Measurements from ENCODE around the gene MIA3. TPM values are rescaled to one million over a fixed set of nuclear protein-coding genes. Genes with fewer than 3 reads are reported as not detected.

Gene MIA3
- total RNA-seq, 1 donor from 2014 or later: 40.6 TPM

DNA sequence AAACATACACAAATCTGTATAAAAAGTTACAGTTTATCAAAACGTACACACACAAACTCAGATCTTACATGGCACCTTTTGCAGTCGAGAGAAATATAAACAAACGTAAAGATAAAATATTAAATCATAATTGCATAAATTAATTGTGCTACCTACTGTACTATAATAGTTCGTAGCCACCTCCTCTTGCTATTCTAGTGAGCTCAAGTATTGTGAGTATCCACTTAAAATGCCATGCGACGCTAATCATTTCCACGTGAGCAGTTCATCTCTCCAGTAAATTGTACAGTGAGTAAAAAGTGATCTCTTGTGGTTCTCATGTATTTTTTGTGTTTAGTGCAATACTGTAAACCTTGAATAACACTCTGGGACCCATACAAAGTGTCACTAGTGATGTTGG, 6.3 kb downstream of the MIA3 start:
- peaks cover 53% of the 10 kb centered on the region for H3K36me3 Mint-ChIP-seq (ENCODE audit: low read depth)
- no peaks in the 10 kb centered on the region for H3K9me3 Mint-ChIP-seq

DNA sequence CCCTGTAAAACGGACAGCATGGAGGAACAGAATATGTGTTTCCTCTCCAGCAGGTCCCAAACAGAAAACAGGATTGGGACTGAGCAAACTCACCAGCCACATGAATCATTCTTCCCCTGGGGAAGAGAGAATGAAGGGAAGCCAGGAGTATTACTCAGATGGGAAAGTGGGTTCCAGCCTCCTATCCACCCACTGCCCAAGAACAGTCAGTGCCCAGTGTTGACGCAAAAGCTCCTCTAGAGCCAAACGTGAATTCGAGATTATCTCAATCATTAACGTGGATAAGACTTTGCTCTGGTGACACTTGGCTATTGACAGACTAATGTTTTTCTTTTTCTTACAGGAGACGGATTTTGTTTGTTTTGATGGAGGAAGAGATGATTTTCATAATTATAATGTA, 9.3 kb downstream of the MIA3 start:
- peaks cover 54% of the 10 kb centered on the region for H3K36me3 Mint-ChIP-seq (ENCODE audit: low read depth)
- no peak for DNase-seq (ENCODE audit: low spot score)
- intact Hi-C loops (cut with micrococcal nuclease): no loop called here
- no peaks in the 10 kb centered on the region for H3K4me1 Mint-ChIP-seq (ENCODE audit: low read depth)
- no peak overlapping the region for H3K4me3 Mint-ChIP-seq (ENCODE audit: low read depth)
- no peaks in the 10 kb centered on the region for H3K9me3 Mint-ChIP-seq
- H3K27ac Mint-ChIP-seq: no peak overlapping the region
- no peaks in the 10 kb centered on the region for H3K27me3 Mint-ChIP-seq (ENCODE audit: low read depth)

More for the DNA sequence above, 6.3 kb downstream of the MIA3 start:
- peaks cover 14% of the 10 kb centered on the region for H3K4me1 Mint-ChIP-seq (ENCODE audit: low read depth)
- no peak overlapping the region for H3K4me3 Mint-ChIP-seq (ENCODE audit: low read depth)
- DNase-seq (ENCODE audit: low spot score): no peak
- intact Hi-C loops (cut with micrococcal nuclease): no loop called here
- no peak overlapping the region for H3K27ac Mint-ChIP-seq
- no peaks in the 10 kb centered on the region for H3K27me3 Mint-ChIP-seq (ENCODE audit: low read depth)

DNA sequence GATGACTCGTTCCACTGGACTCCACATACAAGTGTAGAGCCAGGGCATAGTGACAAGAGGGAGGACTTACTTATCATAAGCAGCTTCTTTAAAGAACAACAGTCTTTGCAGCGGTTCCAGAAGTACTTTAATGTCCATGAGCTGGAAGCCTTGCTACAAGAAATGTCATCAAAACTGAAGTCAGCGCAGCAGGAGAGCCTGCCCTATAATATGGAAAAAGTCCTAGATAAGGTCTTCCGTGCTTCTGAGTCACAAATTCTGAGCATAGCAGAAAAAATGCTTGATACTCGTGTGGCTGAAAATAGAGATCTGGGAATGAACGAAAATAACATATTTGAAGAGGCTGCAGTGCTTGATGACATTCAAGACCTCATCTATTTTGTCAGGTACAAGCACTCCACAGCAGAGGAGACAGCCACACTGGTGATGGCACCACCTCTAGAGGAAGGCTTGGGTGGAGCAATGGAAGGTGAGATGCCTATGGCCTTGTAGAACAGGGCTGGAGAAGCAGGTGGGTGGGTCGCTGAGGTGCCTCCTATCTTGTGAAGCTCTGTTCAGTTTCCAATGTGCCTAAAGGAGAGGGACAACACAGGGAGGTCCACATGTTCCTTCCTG, 12.1 kb downstream of the MIA3 start:
- no peaks in the 10 kb centered on the region for H3K9me3 Mint-ChIP-seq
- H3K36me3 Mint-ChIP-seq (ENCODE audit: low read depth): peaks cover 56% of the 10 kb centered on the region
- no peak for DNase-seq (ENCODE audit: low spot score)
- intact Hi-C loops (cut with micrococcal nuclease): loop anchor here (5.0 kb wide), 1 partner anchor 43 kb away; the partner anchor contains the start of gene TAF1A
- H3K4me3 Mint-ChIP-seq (ENCODE audit: low read depth): no peak overlapping the region
- H3K4me1 Mint-ChIP-seq (ENCODE audit: low read depth): peaks cover 7% of the 10 kb centered on the region
- no peaks in the 10 kb centered on the region for H3K27me3 Mint-ChIP-seq (ENCODE audit: low read depth)
- no peak overlapping the region for H3K27ac Mint-ChIP-seq

DNA sequence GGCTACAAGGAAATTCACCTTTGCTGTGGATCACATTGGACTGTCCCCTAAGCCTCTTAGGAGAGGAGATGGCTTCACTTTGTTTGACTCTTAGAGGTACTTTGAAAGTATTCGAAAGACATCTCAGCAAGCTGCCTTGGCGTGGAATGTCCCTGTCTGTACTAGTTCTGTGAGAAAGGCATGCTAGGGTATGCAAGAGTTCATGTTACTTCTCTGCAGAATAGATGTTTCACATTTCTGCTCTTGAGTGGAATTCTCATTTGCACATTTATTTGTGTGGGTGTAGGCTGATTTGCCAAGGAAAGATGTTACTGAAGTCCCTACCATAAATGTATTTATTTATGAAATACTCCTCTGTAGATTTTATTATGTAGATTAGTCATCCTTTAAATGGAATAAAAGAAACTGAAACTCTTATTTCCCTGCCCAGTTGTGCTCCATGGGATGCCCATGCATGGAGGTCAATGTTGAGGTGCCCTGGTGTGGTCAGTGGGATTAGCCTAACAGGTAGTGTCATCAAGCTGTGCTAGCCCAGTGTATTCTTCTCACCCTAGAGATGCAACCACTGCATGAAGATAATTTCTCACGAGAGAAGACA, 13.8 kb downstream of the MIA3 start:
- intact Hi-C loops (cut with micrococcal nuclease): loop anchor here (5.0 kb wide), 1 partner anchor 44 kb away; the partner anchor contains the start of gene TAF1A

DNA sequence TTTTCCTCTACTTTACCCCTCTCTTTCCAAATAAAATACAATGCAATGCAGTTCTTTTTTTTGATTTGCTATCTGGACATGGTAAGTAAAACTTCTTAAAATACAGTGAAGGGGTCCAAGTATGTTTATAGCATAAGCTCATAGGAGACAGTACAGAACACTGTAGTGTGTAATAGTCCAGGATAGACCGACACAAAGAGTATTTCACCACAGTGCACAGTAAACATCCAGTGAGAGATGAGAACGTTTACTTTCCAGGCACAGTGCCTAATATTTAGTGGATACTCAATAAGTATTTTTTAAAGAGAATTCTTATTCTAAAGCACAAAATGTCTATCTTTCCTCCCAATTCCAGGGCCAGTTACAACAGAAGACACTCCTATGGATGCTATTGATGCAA, 14.9 kb downstream of the MIA3 start:
- intact Hi-C loops (cut with micrococcal nuclease): loop anchor here (5.0 kb wide), 1 partner anchor 45 kb away; the partner anchor contains the start of gene TAF1A
- Mint-ChIP-seq H3K4me1 (ENCODE audit: low read depth) (peaks cover 7% of the 10 kb centered on the region), H3K4me3 (ENCODE audit: low read depth) (no peak overlapping the region), H3K27me3 (ENCODE audit: low read depth) (no peaks in the 10 kb centered on the region), H3K27ac (no peak overlapping the region), H3K9me3 (no peaks in the 10 kb centered on the region), H3K36me3 (ENCODE audit: low read depth) (peaks cover 55% of the 10 kb centered on the region)
- no peak for DNase-seq (ENCODE audit: low spot score)

More for the DNA sequence above, 13.8 kb downstream of the MIA3 start:
- DNase-seq (ENCODE audit: low spot score): no peak
- no peak overlapping the region for H3K4me3 Mint-ChIP-seq (ENCODE audit: low read depth)
- H3K4me1 Mint-ChIP-seq (ENCODE audit: low read depth): peaks cover 7% of the 10 kb centered on the region
- no peaks in the 10 kb centered on the region for H3K9me3 Mint-ChIP-seq
- no peak overlapping the region for H3K27ac Mint-ChIP-seq
- peaks cover 58% of the 10 kb centered on the region for H3K36me3 Mint-ChIP-seq (ENCODE audit: low read depth)
- no peaks in the 10 kb centered on the region for H3K27me3 Mint-ChIP-seq (ENCODE audit: low read depth)

DNA sequence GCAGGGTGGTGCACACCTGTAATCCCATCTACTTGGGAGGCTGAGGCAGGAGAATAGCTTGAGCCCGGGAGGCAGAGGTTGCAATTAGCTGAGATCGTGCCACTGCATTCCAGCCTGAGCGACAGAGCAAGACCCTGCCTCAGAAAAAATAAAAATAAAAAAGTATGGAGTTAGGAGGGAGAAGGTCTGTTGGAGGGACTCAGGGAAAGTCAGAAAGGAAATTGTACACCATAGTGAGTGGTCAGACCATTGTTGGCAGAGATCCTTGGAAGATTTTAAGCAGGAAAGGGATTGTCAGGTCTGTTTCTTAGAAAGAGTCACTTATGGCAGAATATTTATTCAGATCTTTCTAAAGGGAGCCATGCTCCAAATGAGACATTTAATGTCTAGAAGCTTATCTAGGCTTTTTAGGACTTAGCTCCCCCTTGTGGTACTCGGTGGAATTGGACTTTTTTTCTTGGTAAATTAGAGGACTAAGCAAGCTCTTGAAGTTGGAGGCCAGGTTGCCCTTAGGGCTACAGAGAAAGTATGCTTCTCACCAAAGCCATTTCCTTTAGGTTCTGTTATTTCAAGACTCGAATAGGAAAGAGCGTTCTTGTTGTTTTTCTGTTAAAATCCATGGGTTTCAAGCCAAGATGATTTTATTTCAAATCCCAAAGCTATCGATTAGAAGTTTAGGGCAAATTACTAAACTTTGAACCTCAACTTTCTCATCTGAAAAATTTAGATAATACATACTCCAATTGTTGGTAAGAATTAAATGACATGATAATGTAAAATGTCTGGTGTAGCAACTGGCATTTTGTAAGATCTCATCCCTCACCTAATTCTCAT, 16.5 kb downstream of the MIA3 start:
- Mint-ChIP-seq H3K27ac (no peak overlapping the region), H3K9me3 (no peaks in the 10 kb centered on the region)

DNA sequence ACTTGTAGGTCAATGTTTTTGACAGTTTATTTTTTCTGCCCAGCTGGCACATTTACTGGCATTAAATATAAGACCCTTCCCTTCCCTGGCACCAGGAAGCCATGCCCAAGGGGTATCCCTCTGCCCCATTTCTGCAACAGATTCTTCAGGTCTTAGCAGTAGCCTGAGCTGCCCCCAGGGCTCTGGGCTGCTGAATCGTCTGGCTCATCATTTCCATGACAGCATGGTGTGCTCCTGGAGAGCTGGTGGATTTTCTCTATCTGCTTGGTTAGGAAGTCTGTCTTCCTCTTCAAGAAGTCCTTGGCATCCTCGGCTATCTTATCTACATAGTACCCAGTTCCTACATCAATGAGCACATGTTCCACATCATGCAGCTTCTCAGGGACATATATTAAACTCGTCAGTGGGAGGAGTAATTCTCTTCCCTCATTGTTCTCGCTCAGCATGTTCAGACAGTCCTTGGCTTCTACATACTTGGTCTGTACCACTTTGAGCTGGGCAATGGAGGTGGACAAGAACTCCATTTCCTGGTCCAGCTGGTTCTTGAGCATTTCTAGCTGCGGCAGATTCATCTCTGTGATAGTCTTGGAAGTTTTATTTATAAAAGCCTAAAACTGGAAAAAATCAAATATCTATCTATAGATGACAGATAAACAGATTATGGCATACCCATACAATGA, 23.5 kb downstream of the MIA3 start:
- Mint-ChIP-seq H3K36me3 (ENCODE audit: low read depth) (peaks cover 38% of the 10 kb centered on the region), H3K27me3 (ENCODE audit: low read depth) (no peaks in the 10 kb centered on the region), H3K4me3 (ENCODE audit: low read depth) (no peak overlapping the region), H3K27ac (no peak overlapping the region), H3K9me3 (no peaks in the 10 kb centered on the region), H3K4me1 (ENCODE audit: low read depth) (peaks cover 21% of the 10 kb centered on the region)
- intact Hi-C loops (cut with micrococcal nuclease): loop anchor here (10.0 kb wide), 2 partner anchors 173 to 1197 kb away; partner anchors contain the start of gene DISP1
- DNase-seq (ENCODE audit: low spot score): no peak

More for the DNA sequence above, 16.5 kb downstream of the MIA3 start:
- H3K4me3 Mint-ChIP-seq (ENCODE audit: low read depth): no peak overlapping the region
- H3K36me3 Mint-ChIP-seq (ENCODE audit: low read depth): peaks cover 58% of the 10 kb centered on the region
- H3K4me1 Mint-ChIP-seq (ENCODE audit: low read depth): peaks cover 10% of the 10 kb centered on the region
- peak; percentile 53 for DNase-seq (ENCODE audit: low spot score)
- intact Hi-C loops (cut with micrococcal nuclease): loop anchor here (1.0 to 5.0 kb wide), 3 partner anchors 16 to 169 kb away; partner anchors contain the start of genes MIA3 and TAF1A
- no peaks in the 10 kb centered on the region for H3K27me3 Mint-ChIP-seq (ENCODE audit: low read depth)

DNA sequence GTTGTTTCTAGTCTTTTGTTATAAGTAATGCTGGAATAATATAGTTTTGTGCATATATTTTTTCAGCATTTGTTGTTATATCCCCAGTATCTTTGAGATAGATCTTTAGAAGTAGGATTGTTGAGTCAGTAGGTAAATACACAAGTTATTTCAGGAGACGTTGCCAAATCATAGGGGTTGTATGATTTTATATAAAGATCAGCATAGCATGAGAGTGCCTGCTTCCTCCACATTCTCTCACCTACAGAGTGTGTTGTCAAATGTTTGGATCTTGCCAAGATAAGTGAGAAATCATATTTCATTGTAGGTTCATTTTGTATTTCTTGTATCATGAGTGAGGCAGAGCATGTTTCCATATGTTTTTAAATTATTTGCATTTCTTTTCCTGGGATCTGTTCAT, 24.6 kb downstream of the MIA3 start:
- H3K4me1 Mint-ChIP-seq (ENCODE audit: low read depth): peaks cover 21% of the 10 kb centered on the region
- no peak for DNase-seq (ENCODE audit: low spot score)
- peak overlapping the region; percentile 52 for H3K4me3 Mint-ChIP-seq (ENCODE audit: low read depth)
- intact Hi-C loops (cut with micrococcal nuclease): loop anchor here (10.0 kb wide), 2 partner anchors 172 to 1198 kb away; partner anchors contain the start of gene DISP1
- no peaks in the 10 kb centered on the region for H3K27me3 Mint-ChIP-seq (ENCODE audit: low read depth)
- H3K27ac Mint-ChIP-seq: peak overlapping the region; percentile 39
- no peaks in the 10 kb centered on the region for H3K9me3 Mint-ChIP-seq
- H3K36me3 Mint-ChIP-seq (ENCODE audit: low read depth): peaks cover 36% of the 10 kb centered on the region

DNA sequence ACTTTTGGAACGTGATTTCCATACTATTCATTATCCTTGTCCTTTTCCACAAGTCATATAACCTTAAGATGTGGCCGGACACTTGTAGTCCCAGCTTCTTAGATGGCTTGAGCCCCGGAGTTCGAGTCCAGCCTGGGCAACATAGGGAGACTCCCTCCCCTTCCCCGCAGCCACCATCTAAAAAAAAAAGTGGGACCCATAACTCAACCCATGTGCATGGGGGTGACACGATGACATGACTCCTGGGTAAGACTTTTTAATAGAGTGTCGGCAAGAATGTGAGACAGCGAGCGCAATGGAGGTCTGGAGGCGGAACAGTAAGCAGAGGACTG, 25.7 kb downstream of the MIA3 start:
- intact Hi-C loops (cut with micrococcal nuclease): loop anchor here (10.0 kb wide), 2 partner anchors 171 to 1199 kb away; partner anchors contain the start of gene DISP1
- H3K4me3 Mint-ChIP-seq (ENCODE audit: low read depth): peak overlapping the region; percentile 99
- peaks cover 21% of the 10 kb centered on the region for H3K4me1 Mint-ChIP-seq (ENCODE audit: low read depth)
- peak overlapping the region; percentile 94 for H3K27ac Mint-ChIP-seq
- no peaks in the 10 kb centered on the region for H3K9me3 Mint-ChIP-seq
- H3K27me3 Mint-ChIP-seq (ENCODE audit: low read depth): no peaks in the 10 kb centered on the region
- peaks cover 30% of the 10 kb centered on the region for H3K36me3 Mint-ChIP-seq (ENCODE audit: low read depth)
- no peak for DNase-seq (ENCODE audit: low spot score)

DNA sequence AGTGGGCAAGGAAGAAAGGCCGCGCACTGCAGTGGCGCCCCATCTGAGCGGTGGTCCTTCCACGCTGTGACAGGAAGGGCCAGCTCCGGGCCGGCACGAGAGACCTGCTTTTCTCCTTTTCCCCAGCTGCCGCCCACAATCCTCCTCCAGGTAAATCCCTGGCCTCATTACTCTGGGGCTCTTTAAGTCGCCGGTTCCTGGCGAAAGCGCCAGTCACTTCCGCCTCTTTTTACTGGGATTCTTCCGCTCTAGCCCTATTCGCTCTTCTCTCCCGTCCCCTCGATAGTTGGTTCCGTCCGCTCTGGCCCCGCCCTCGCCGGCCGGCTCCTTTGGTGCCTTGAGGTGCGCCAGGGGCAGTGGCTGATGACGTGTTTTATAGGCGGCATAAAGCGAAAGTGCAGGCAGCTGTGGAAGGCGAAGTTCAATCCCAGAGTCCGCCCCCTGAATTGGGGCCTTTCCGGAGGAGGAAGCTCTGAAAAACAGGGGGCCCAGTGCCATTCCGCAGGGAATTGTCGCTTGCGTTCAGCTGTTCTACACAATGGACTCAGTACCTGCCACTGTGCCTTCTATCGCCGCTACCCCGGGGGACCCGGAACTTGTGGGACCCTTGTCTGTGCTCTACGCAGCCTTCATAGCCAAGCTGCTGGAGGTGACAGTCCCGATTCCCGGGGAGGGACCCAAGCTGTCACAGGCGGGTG, 26.2 kb downstream of the MIA3 start:
- peak; percentile 97 for DNase-seq (ENCODE audit: low spot score)
- peak overlapping the region; percentile 99 for H3K4me3 Mint-ChIP-seq (ENCODE audit: low read depth)
- peak overlapping the region; percentile 94 for H3K27ac Mint-ChIP-seq
- H3K27me3 Mint-ChIP-seq (ENCODE audit: low read depth): no peaks in the 10 kb centered on the region
- H3K4me1 Mint-ChIP-seq (ENCODE audit: low read depth): peaks cover 18% of the 10 kb centered on the region
- intact Hi-C loops (cut with micrococcal nuclease): loop anchor here (1.0 to 10.0 kb wide), 7 partner anchors 9 to 1199 kb away; partner anchors contain the start of genes AIDA, BROX, DISP1 and TAF1A
- H3K9me3 Mint-ChIP-seq: no peaks in the 10 kb centered on the region
- peaks cover 29% of the 10 kb centered on the region for H3K36me3 Mint-ChIP-seq (ENCODE audit: low read depth)

DNA sequence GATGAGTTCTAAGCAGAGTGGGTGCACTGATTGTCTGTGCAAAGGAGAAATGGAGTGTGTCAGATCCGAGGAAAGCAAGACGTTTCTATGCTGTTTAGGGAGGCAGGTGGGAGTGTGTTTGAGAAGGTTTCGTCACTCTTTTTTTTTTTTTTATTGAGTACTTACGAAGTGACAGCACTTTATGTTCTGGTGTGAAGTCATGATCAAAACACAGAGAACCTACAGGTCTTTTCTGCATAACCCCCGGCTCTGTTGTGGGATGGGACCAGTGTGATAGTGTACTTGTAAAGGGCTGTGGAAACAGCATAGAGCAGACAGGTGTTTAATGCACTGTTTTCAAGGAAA, 26.7 kb downstream of the MIA3 start:
- H3K27ac Mint-ChIP-seq: peak overlapping the region; percentile 94
- H3K9me3 Mint-ChIP-seq: no peaks in the 10 kb centered on the region
- peak overlapping the region; percentile 99 for H3K4me3 Mint-ChIP-seq (ENCODE audit: low read depth)
- no peaks in the 10 kb centered on the region for H3K27me3 Mint-ChIP-seq (ENCODE audit: low read depth)
- peaks cover 24% of the 10 kb centered on the region for H3K36me3 Mint-ChIP-seq (ENCODE audit: low read depth)
- intact Hi-C loops (cut with micrococcal nuclease): loop anchor here (1.0 to 10.0 kb wide), 7 partner anchors 9 to 1200 kb away; partner anchors contain the start of genes AIDA, BROX, DISP1 and TAF1A
- DNase-seq (ENCODE audit: low spot score): no peak
- H3K4me1 Mint-ChIP-seq (ENCODE audit: low read depth): peaks cover 18% of the 10 kb centered on the region

DNA sequence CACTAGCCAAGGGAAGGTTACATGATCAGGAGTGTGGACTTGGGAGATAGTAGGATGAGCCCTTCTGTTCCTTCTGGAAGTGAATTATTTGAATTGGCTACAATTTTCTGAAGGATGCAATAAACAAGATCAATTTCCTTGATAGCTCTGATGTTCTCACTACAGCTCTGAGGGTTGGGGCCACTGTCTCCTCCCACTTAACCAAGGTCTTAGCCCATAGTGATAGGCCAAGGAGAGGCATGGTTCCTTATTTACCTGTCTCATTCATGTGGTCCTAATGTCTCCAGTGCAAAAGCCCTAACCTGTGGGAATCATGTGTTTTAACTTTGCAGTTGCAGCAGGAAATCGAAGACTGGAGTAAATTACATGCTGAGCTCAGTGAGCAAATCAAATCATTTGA, 34.8 kb downstream of the MIA3 start:
- intact Hi-C loops (cut with micrococcal nuclease): loop anchor here (1.0 to 10.0 kb wide), 7 partner anchors 8 to 1182 kb away; partner anchors contain the start of gene MIA3
- Mint-ChIP-seq H3K27me3 (ENCODE audit: low read depth) (no peaks in the 10 kb centered on the region), H3K4me3 (ENCODE audit: low read depth) (peak overlapping the region; percentile 46), H3K27ac (no peak overlapping the region), H3K9me3 (no peaks in the 10 kb centered on the region), H3K4me1 (ENCODE audit: low read depth) (peaks cover 54% of the 10 kb centered on the region), H3K36me3 (ENCODE audit: low read depth) (peaks cover 86% of the 10 kb centered on the region)
- no peak for DNase-seq (ENCODE audit: low spot score)

Measured in activated T-helper 2 cell treated with anti-CD3 and anti-CD28 coated beads, Interferon-gamma antibody, Interleukin-2, Interleukin-4, amounts not matched to agents 10 μg/mL and 5 μg/mL and 100 μg/mL, durations not matched to agents 14 hours and 24 hours and 36 hours (primary cell).